Skeletal muscle cell (primary cell): ENCODE results near the gene AQP2.

ENCODE experiments used
- DNase-seq: peaks from one replicate; pipeline ENCODE4 v3.0.0-alpha.2; 2010; ENCODE audit warnings: low read depth
- H3K4me3 ChIP-seq: 2 replicates; pipeline ENCODE4 v1.5.1; 2011; ENCODE audit warnings: low read depth, mild to moderate bottlenecking, control low read depth, low read length, moderate library complexity

AQP2 gene

DNA sequence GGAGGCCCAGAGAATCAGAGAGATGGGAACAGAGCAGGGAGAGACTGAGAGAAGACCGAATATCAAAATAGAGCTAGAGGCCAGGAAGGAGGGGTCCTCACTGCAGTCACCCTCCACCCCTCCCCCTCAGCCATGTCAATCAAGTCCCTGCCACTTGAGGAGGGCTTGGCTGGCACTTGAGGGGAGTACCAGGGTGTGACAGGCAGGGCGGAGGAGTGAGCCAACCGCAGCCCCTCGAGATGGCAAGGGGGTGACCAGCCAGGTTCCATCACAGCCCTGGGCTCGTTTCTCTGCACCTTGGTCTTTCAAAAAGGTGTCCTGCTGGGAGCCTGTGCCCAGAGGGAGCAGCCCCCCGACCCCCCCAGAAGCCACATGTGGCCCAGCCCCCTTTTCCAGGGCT is 15.3 kb downstream of the AQP2 start:
- H3K4me3 ChIP-seq: no peak overlapping the region
- no peak for DNase-seq

DNA sequence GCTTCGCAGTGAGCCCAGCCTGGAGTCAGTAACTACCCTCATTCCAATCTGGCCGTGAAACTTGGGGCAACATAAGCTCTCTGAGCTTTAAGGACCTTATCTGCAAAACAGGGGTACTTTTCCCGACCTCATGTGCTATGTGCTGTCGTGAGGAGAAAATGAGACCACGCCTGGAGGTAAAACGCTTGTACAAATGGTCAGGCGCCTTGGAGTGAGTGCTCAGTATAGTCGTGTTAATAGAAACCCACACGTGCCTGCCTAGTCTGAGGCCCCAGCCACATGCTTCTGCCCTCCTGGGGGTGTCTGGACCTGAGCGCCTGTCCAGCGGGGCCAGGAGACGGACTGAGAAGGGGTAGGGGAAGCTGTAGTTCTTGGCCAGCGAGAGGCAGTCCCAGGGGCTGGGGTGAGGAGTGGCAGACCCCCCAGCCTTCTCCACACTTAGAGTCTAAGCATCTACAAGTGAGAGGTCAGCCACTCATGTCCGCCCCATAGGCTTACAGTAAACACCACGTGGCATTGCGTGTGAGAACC is 16.0 kb downstream of the AQP2 start:
- DNase-seq: no peak
- H3K4me3 ChIP-seq: no peak overlapping the region

DNA sequence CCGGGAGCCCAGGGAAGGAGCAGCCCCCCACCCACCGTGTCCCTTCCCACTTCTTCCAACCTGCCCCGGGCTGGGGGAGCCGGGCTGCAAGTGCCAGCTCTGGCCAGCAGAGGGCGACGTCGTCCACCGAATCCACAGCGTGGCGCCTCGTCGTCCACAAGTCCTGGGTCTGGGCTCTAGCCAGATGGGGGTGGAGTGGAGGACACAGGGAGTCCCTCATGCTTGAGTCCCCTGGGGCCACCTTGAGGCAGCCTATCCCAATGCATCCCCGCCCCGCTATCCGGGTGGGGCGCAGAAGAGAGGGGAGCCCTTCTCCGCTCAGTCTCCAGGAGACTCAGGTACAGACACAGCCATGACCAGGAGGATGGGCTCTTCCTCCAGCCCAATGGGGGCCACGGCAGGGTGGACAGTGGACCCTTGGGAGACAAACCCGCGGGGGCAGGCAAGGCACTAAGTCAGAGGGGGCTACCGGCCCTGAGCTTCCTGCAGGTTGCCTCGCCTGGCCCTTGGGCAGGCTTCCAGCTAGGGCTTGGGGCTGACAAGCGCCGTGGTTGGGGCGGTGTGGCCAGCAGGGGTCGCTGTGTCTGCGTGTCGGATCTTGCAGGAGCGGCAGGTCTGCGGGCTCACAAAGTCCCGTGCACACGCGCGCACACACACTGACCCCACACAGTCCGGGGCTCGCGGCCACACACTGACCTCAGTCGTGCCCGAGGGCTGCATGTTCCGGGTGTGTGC is 16.7 kb downstream of the AQP2 start:
- H3K4me3 ChIP-seq: peak overlapping the region; percentile 46
- peak; percentile 36 for DNase-seq

DNA sequence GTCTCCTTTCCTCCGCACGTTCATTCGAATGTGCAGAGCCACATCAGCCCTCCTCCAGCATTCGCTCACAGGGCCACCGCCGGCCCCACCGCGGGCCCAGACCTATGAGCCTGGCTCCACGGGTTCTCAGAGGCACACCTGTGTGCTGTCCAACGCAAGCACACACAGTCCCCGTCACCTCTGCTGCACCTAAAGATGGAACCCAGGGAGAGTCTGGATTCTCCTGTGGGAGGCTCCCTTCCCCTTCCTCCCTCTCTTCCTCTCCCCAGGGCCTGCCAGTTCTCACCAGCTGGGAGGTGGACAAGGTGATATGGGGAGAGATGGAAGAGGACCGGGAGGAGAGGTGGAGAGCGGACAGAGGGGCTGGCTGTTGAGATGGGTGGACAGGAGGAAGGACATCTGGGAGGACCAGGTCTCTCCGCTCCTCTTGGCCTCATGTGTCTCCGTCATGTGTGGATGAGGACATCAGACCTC is 17.3 kb downstream of the AQP2 start:
- DNase-seq: no peak
- H3K4me3 ChIP-seq: peak overlapping the region; percentile 46

DNA sequence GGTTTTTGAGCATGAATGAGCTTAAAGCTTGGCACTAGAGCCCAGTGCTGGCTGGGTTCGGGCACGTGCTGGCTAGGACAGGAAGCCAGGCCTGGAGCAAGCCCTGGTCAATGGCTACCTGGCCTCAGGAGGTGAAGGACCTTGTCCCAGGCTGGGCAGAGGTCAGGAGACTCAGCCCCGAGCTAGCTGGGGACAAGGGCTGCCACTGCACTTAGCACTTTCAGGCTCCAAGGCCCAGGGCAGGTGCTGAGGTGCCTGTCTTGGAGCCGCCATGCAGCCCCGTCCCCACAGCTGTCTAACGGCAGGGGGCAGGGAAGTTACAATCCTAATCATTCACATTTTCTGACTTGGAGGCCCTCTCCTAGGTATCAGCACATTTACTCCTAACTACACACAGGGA is 17.9 kb downstream of the AQP2 start:
- no peak for DNase-seq
- no peak overlapping the region for H3K4me3 ChIP-seq

DNA sequence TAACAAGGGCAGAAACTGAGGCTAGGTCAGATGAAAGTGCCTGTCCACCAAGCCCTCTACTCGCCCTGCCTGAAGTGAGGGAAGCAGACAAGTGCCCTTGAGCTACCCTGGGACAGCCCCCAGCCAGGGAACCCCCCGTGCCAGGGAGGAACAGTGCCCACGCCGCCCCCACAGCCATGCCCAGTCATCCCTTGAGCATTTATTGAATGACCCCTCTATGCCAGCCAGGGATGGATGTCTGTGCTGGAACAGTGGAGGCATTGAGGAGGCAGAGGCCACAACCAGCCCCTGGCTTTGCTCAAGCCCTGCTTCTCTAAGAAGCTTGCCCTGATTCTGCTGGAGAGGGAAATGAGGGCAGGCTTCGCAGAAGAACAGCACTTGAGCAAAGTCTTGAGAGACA is 18.5 kb downstream of the AQP2 start:
- no peak overlapping the region for H3K4me3 ChIP-seq
- no peak for DNase-seq

DNA sequence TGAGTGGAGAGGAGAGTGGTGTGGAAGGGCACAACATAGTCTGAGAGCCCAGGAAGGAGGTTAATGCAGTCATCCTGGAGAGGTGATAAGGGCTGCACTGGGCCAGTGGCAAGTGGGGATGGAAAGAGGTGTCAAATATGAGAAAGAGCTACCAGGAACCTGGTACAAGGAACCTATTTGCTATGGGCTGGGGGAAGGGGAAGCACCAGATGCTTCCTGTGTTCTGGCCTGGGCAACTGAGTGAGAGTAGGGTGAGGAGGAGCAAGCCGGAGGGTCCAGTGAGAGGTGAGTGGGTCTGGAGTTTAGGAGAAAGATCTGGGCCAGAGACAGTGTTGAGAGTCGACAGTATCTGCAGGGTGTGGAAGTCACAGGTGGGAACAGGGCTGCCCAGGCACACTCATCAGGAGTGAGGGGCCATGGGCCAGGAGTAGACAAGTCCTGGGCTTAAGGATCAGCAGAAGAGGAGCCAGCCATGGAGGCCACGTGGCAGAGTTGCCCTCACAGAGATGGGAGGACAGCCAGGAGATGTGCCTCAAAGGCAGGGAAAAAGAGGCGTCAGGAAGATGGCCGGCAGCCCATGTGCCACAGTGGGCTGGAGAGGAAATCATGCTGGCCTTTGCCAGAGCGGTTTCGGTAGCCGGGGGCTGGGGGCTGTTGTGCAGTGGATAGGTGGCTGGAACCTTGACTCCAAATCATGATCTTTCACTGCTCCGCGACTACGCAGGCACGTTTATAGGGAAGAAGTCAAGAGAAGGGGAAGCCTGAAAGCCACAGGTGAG is 19.3 kb downstream of the AQP2 start:
- H3K4me3 ChIP-seq: no peak overlapping the region
- no peak for DNase-seq

DNA sequence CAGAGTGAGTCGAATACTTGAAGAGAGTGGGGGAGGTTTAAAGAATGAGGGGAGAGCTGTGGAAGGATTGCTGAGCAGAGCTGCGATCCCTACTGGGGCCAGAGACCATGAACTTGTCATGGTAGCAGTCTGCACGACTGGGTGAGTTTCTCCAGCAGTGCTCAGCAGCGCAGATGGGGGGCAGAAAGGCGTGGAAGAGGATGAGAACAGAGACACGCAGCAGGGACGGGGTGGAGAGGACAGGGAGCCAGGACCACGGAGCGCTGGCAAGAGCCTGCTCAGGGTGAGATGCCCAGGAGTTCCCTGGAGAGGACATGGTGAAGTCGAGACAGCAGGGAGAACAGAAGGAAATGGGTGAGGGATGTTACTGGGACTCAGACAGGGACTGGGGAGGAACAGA is 20.1 kb downstream of the AQP2 start:
- no peak overlapping the region for H3K4me3 ChIP-seq
- no peak for DNase-seq

DNA sequence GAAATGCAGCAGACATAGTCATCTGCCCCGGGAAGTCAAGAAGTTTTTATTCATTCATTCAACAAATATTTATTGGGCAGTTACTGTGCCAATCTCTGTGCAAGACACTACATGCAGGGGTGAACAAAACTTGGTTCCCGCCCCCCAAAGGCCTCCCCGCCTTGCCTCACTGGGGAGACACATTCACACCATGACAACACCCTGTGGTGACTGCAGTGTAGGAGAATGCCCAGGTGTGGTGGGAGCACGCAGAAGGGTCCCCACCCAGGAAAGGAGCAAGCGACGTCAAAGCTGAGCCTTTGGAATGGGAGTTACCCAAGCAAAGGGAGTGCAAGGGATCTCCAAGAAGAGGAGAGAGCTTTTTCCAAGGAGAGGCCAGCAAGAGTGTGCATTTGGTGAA is 20.6 kb downstream of the AQP2 start:
- no peak overlapping the region for H3K4me3 ChIP-seq
- DNase-seq: no peak

DNA sequence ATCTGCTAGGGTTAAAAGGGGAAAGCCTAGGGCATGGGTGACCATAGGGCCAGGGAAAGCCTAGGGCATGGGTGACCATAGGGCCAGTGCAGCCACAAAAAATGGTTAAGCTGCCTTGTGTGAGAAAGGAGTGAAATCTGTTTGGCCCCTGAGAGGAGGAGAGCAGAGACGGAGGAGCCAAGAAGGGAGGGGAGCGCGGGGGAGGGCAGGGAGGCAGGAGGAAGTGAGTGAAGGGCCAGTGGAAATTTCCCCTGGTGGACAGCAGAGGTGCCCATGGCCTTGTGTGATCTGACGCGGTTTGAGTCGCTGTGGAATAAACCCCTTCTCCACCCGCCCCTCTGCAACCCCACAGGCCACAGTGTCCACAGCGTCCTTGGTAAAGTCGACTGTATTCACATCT is 21.6 kb downstream of the AQP2 start:
- DNase-seq: no peak
- H3K4me3 ChIP-seq: no peak overlapping the region

DNA sequence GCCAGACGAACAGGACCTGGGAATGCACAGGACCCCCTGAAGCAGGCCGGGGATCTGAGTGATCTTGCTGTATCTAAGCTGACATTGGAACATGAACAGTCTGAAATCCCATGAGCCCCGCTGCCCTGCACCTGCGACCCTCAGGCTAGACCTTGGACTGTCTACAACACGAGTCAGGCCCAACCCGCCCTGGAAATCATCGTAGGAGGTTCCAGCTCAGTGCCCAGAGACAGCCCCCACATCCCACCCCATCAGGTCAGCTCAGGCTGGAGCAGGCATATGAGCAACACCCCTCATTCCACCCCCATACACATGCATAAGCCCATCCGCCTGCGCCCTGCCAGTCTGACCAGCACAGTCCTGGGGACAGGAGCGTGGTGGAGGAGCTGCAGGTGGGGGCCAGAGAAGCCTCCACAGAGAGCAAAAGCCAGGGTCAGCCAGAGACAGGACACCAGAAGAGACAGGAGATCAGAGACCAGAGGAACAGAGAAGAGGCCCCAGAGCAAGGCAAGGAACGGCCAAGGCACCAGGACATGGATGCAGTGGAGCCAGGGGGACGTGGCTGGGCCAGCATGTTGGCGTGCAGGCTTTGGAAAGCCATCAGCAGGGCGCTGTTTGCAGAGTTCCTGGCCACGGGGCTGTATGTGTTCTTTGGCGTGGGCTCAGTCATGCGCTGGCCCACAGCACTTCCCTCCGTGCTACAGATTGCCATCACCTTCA is 22.3 kb downstream of the AQP2 start, which contains the start of gene AQP6:
Gene AQP6, plus strand, starts transcription at position 307 of the 720 bp plus-strand sequence. Its CDS starts 227 bp downstream, at position 534.
- no peak for DNase-seq
- H3K4me3 ChIP-seq: no peak within 1 kb of the TSS

DNA sequence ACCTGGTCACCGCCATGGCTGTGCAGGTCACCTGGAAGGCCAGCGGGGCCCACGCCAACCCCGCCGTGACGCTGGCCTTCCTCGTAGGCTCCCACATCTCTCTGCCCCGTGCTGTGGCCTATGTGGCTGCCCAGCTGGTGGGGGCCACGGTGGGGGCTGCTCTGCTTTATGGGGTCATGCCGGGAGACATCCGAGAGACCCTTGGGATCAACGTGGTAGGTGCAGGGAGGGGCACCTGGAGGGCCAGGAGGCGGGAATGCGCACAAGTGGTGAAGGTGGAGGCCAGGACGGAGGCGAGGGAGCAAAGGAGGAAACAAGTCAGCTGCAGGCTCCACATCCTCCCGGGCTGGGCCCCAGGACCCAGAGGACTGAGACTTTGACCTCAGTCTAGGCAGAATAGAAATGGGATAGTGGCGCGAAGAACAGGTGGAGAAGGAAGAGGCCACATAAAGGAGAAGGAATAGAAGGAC is 22.9 kb downstream of the AQP2 start:
- H3K4me3 ChIP-seq: no peak overlapping the region
- DNase-seq: no peak

DNA sequence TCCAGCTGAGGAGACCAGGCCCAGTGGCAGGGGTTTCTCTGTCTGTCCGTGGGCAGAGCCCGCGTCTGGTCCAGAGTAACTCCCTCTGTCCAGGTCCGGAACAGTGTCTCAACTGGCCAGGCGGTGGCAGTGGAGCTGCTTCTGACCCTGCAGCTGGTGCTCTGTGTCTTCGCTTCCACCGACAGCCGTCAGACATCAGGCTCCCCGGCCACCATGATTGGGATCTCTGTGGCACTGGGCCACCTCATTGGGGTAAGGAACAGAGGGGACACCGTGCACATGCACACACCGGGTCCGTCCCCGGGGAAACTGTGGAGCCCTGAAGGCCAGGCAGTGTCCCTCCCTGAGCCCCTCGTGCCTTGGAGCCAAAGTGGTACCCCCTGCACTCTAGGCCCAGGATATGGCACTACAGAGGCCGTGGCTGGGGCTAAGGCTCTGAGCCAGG is 23.7 kb downstream of the AQP2 start:
- no peak for DNase-seq
- H3K4me3 ChIP-seq: no peak overlapping the region

DNA sequence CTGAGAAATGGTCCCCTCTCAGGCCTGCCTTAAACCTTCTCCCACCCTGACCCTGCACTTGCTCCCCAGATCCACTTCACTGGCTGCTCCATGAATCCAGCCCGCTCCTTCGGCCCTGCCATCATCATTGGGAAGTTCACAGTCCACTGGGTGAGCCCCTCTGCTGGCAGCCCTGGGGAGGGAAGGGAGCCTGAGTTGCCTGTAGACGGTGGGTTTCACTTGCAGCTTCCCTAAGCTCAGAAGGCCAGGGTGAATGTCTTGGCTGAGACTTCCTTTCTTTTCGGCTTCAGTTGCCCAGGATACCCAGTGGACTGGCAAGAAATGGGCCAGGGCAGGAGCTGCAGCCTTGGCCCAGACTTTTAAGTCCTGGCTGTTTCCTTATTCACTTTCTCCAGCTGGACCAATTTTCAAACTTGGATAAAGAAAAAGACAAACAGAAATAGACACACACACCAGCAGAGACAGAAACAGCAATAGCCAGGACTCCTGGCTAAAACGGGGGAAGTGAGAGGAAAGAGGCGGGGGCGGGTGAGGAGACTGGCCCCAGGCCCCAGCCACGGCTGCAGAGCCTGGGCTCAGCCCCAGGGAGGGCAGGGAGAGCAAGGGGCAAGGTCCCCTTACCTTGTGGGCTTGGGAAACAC is 24.3 kb downstream of the AQP2 start:
- DNase-seq: no peak
- H3K4me3 ChIP-seq: no peak overlapping the region

DNA sequence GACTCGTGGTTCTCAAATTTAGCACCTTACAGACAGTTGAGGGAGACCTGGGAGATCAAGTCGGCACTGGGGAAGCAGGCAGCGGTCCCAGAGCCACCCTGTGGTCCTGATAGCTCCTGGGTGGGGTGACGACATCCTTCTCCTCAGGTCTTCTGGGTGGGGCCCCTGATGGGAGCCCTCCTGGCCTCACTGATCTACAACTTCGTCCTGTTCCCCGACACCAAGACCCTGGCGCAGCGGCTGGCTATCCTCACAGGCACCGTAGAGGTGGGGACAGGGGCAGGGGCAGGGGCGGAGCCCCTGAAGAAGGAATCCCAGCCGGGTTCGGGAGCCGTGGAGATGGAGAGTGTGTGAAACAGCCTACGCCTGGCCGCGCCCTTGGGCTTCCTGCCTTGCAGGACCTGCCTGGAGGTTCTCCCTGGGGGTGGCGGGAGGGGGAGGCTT is 24.8 kb downstream of the AQP2 start:
- no peak overlapping the region for H3K4me3 ChIP-seq
- DNase-seq: no peak

DNA sequence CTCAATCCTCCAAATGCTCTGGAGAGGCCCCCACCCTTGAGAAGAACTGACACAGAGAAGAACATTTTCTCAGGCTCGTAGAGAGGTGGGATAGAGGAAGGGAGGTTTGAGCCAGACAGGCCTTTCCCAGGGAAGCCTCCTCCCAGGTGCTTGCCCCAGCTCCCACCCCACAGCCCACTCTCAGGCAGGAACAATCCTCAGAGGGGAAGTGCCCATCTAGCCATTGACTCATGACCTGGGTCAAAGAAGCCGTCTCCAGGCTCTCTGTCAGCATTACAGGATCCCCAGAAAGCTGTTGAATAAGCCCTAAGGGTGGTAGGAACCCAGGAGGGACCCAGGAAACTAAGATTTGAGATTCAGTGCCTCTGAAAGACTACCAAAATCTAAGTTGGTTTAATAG is 26.0 kb downstream of the AQP2 start:
- no peak for DNase-seq
- no peak overlapping the region for H3K4me3 ChIP-seq

DNA sequence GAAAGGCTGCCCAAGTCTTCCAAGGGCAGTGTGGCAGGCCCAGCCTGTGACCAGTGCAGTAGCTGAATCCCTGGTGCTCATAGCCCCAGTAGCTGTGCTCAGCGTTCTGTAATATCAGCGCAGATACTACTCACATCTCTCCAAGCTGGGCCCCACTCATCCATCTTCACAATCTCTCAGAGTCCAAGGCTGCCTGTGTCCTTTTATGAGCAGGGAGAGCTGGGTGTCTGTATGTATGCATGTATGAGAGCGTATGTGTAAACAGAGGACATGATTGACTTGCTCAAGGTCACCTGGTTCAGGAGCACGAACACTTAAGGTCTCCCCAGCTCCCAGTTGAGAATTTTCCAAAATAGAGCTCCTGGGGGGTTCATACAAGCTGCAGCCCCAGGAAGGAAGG is 27.6 kb downstream of the AQP2 start:
- DNase-seq: no peak
- no peak overlapping the region for H3K4me3 ChIP-seq

DNA sequence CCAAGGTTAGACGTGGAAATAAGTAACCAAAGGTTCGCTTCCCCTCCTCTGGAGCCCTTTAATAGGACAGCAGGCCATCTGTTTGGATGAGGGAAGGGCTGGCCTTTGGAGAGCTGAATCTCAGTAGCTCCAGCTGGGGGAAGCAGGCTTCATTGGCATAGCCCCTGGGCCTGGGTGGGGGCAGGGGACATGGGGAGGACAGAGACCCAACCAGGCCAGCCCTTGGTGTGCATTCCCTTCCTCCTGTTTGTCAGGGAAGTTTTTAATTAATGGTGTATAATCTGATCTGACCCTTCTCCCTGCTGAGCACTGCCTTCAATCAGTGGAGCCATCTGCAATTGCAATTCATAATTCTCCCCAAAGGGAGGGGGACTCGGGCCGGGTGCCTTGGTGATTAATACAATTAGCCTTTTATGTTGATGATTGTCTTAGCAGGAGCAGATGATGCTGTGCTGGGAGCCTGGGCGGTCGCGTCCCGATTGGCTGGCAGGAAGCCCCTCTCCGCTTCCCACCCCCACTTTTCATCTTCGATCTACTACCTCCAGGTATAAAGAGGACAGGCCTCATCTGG is 28.6 kb downstream of the AQP2 start:
- H3K4me3 ChIP-seq: no peak overlapping the region
- no peak for DNase-seq

DNA sequence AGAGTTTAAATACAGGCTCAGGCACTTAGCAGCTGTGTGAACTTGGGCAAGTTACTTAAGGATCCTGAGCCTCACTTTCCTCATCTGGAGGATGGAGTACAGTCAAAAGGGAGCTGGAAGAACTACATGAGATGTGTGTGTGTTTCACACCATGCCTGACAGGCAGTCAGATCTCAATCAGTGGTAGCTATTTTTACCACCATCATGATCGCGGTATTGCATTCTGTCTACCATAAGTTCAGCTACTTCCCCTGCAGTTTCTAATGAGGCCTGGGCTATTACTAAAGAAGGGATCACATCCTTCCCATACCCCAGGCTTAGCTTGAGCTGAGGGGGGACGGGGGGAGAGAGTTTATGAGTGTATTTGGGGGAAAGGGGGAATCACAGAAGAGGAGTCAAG is 29.3 kb downstream of the AQP2 start:
- no peak for DNase-seq
- no peak overlapping the region for H3K4me3 ChIP-seq
